Natural killer cell (primary cell): ENCODE results near the gene FIGNL2. TPM values are rescaled to one million over a fixed set of nuclear protein-coding genes. Genes with fewer than 3 reads are reported as not detected.

Source experiments
- total RNA-seq, 4 donors: library from RNA; stranded (reverse); fragments of 120-200 nt in 1 of 4; gene quantifications; one replicate each; pipeline versions ENCODE4 v1.2.3 to v1.2.4, GENCODE V29; 2013 to 2022

The FIGNL2 gene
- total RNA-seq, 3 donors from 2014 or later (not counting 1 experiment from before 2014, with no cell fraction given), result 1.4 to 1.6 (median 1.5) TPM

Other genes with a start within 250 kb of the FIGNL2 start
- not detected for gene ANKRD33, start 39.4 kb upstream of the FIGNL2 start, total RNA-seq
- gene ACVRL1, start 58.8 kb upstream of the FIGNL2 start, total RNA-seq, result under 1 TPM in 1 of 3 donors, not detected in 2; 0.57 TPM
- 1 to 10 TPM; 5.9 to 9.6 (median 6.6) TPM for gene ACVR1B, start 103.0 kb upstream of the FIGNL2 start, total RNA-seq
- 100 to 1,000 TPM; 403 to 663 (median 424) TPM for gene TAMALIN, start 158.2 kb upstream of the FIGNL2 start, total RNA-seq
- 100 to 1,000 TPM in 1 of 3 donors, 10 to 100 TPM in 2; 72.5 to 177 (median 96.7) TPM for gene NR4A1, start 202.7 kb upstream of the FIGNL2 start, total RNA-seq
- 10 to 100 TPM; 18.6 to 32.8 (median 23.3) TPM for gene ATG101, start 221.3 kb upstream of the FIGNL2 start, total RNA-seq
- not detected for gene SMIM41, start 231.0 kb upstream of the FIGNL2 start, total RNA-seq